ENCODE results near the gene CDNF.

- TF ChIP-seq CTCF (conservative IDR thresholded peaks at IDR 0.05; ENCODE audit: low read depth, low read length) (no peak), EZH2phosphoT487 (IDR thresholded peaks at IDR 0.05; ENCODE audit: borderline replicate concordance, low read length) (no peak), EZH2 (IDR thresholded peaks at IDR 0.05; ENCODE audit: low read length, unreplicated experiment) (no peak)
Observed at GRCh38 chr10:14826076-14826829, 11.6 kb downstream of the CDNF start.

Measured in PC-3 (cell line).